ENCODE results near the gene MTNR1A.
"Not testable (repeated sequence)": the region's sequence is repeated elsewhere in the genome, so short reads cannot be mapped to it uniquely, and the experiment has no call there.

MTNR1A gene

GRCh38 chr4:186561748-186562147 lies 6.4 kb upstream of the MTNR1A start:
- DNase-seq (ENCODE audit: low spot score): no peak

GRCh38 chr4:186560647-186561046 lies 5.3 kb upstream of the MTNR1A start:
- DNase-seq (ENCODE audit: low spot score): no peak

GRCh38 chr4:186557486-186557885 lies 2.1 kb upstream of the MTNR1A start:
- peak; percentile 53 for DNase-seq (ENCODE audit: low spot score)

GRCh38 chr4:186557061-186557460 lies 1.7 kb upstream of the MTNR1A start:
- no peak for DNase-seq (ENCODE audit: low spot score)

- DNase-seq (ENCODE audit: low spot score): peak; percentile 64
Observed at GRCh38 chr4:186554539-186554913, 841 bp downstream of the MTNR1A start.

GRCh38 chr4:186553717-186554116 lies 1.6 kb downstream of the MTNR1A start:
- no peak for DNase-seq (ENCODE audit: low spot score)

- no peak for DNase-seq (ENCODE audit: low spot score)
Observed at GRCh38 chr4:186551849-186552248, 3.5 kb downstream of the MTNR1A start.

- no peak for DNase-seq (ENCODE audit: low spot score)
Observed at GRCh38 chr4:186545436-186545835, 9.9 kb downstream of the MTNR1A start.

- no peak for DNase-seq (ENCODE audit: low spot score)
Observed at GRCh38 chr4:186543206-186543605, 12.2 kb downstream of the MTNR1A start.

- no peak for DNase-seq (ENCODE audit: low spot score)
Observed at GRCh38 chr4:186541801-186542200, 13.6 kb downstream of the MTNR1A start.

GRCh38 chr4:186537843-186538521 lies 17.4 kb downstream of the MTNR1A start:
- peak; percentile 36 for DNase-seq (ENCODE audit: low spot score)

- DNase-seq (ENCODE audit: low spot score): no peak
Observed at GRCh38 chr4:186536285-186536684, 19.1 kb downstream of the MTNR1A start.

- DNase-seq (ENCODE audit: low spot score): no peak
Observed at GRCh38 chr4:186534056-186534455, 21.3 kb downstream of the MTNR1A start.

- DNase-seq (ENCODE audit: low spot score): not testable (repeated sequence)
Observed at GRCh38 chr4:186523927-186524326, 31.4 kb downstream of the MTNR1A start.

- DNase-seq (ENCODE audit: low spot score): no peak
Observed at GRCh38 chr4:186516287-186516686, 39.1 kb downstream of the MTNR1A start.

GRCh38 chr4:186514271-186514950 lies 41.0 kb downstream of the MTNR1A start:
- peak; percentile 70 for DNase-seq (ENCODE audit: low spot score)

- DNase-seq (ENCODE audit: low spot score): not testable (repeated sequence)
Observed at GRCh38 chr4:186504771-186505170, 50.6 kb downstream of the MTNR1A start.

- DNase-seq (ENCODE audit: low spot score): no peak
Observed at GRCh38 chr4:186502231-186502630, 53.1 kb downstream of the MTNR1A start.

GRCh38 chr4:186501554-186501953 lies 53.8 kb downstream of the MTNR1A start:
- DNase-seq (ENCODE audit: low spot score): no peak

GRCh38 chr4:186500721-186501304 lies 54.6 kb downstream of the MTNR1A start:
- peak; percentile 25 for DNase-seq (ENCODE audit: low spot score)

- DNase-seq (ENCODE audit: low spot score): no peak
Observed at GRCh38 chr4:186499467-186499866, 55.9 kb downstream of the MTNR1A start.

GRCh38 chr4:186497043-186497442 lies 58.3 kb downstream of the MTNR1A start:
- DNase-seq (ENCODE audit: low spot score): no peak

- DNase-seq (ENCODE audit: low spot score): no peak
Observed at GRCh38 chr4:186494496-186494895, 60.9 kb downstream of the MTNR1A start.
